Smooth muscle cell (in vitro differentiated cells): ENCODE data around the gene CLHC1. TPM values are rescaled to one million over a fixed set of nuclear protein-coding genes. Genes with fewer than 3 reads are reported as not detected.
"Not testable (repeated sequence)": the region's sequence is repeated elsewhere in the genome, so short reads cannot be mapped to it uniquely, and the experiment has no call there.

Experiments used
- DNase-seq: peaks from one replicate; lab custom pipeline; 2025; ENCODE audit not compliant: unreplicated experiment; lab: John Stamatoyannopoulos, UW
- H2AFZ ChIP-seq: fragments of 200-600 bp; sonication (generic); 2 replicates; pipeline ENCODE4 v1.6.0; 2016; ENCODE audit warnings: antibody characterized with exemption, low read depth, mild to moderate bottlenecking
- H3F3A ChIP-seq: fragments of 200-600 bp; sonication (generic); 2 replicates; pipeline ENCODE4 v1.6.0; 2017; ENCODE audit warnings: antibody characterized with exemption, low read depth
- H3K27ac ChIP-seq: fragments of 200-600 bp; sonication (generic); 2 replicates; pipeline ENCODE4 v1.5.1; 2016; ENCODE audit warnings: low read depth, mild to moderate bottlenecking
- H3K27me3 ChIP-seq: fragments of 200-600 bp; sonication (generic); 2 replicates; pipeline ENCODE4 v1.6.1; 2016; ENCODE audit warnings: low read depth, mild to moderate bottlenecking
- H3K36me3 ChIP-seq: fragments of 200-600 bp; sonication (generic); 2 replicates; pipeline ENCODE4 v1.5.1; 2016; ENCODE audit warnings: low read depth
- H3K4me1 ChIP-seq: fragments of 200-600 bp; sonication (generic); 2 replicates; pipeline ENCODE4 v1.5.1; 2016; ENCODE audit warnings: low read depth
- H3K4me2 ChIP-seq: fragments of 200-600 bp; sonication (generic); 2 replicates; pipeline ENCODE4 v1.6.0; 2016; ENCODE audit warnings: mild to moderate bottlenecking
- H3K4me3 ChIP-seq: fragments of 200-600 bp; sonication (generic); 2 replicates; pipeline ENCODE4 v1.5.1; 2016; ENCODE audit warnings: mild to moderate bottlenecking
- H3K79me2 ChIP-seq: fragments of 200-600 bp; sonication (generic); 2 replicates; pipeline ENCODE4 v1.6.0; 2016; ENCODE audit warnings: low read depth, mild to moderate bottlenecking
- H3K9ac ChIP-seq: fragments of 200-600 bp; sonication (generic); 2 replicates; pipeline ENCODE4 v1.6.0; 2016; ENCODE audit warnings: low read depth
- H3K9me3 ChIP-seq: fragments of 200-600 bp; sonication (generic); replicated peaks from 2 replicates; pipeline ENCODE4 v1.5.1; 2016; ENCODE audit warnings: low read depth
- H4K20me1 ChIP-seq: fragments of 200-600 bp; sonication (generic); 2 replicates; pipeline ENCODE4 v1.6.0; 2016; ENCODE audit warnings: low read depth
- CTCF ChIP-seq: fragments of 200-600 bp; sonication (generic); IDR thresholded peaks from 2 replicates; pipeline ENCODE4 v1.5.1; 2017; ENCODE audit warnings: borderline replicate concordance, mild to moderate bottlenecking, antibody characterized with exemption; ENCODE audit not compliant: insufficient read depth, poor library complexity, severe bottlenecking
- WGBS: methylation state at CpG from one replicate; pipeline ENCODE4 v1.1.7; 2016; ENCODE audit warnings: low lambda C conversion rate; 5-methylcytosine and 5-hydroxymethylcytosine counted together
- polyA plus RNA-seq: library from polyadenylated mRNA; unstranded; fragments of >200 nt; fragmentation: Nextera tagmentation; extraction: Ambion mirVana; gene quantifications from 2 replicates; pipeline ENCODE4 v1.2.1, GENCODE V29; 2016
- total RNA-seq: library from RNA; depleted of rRNA; stranded (reverse); fragments of >200 nt; gene quantifications from 2 replicates; pipeline ENCODE4 v1.2.3, GENCODE V29; 2014

CLHC1 gene
- total and polyA plus RNA-seq, 2 experiments from 2014 or later: 10.0 to 14.4 TPM

GRCh38 chr2:55268288-55268906 lies 36.3 kb upstream of the CLHC1 start:
- Histone ChIP-seq H3K9ac (peak overlapping the region; percentile 80), H3F3A (no peaks in the 10 kb centered on the region), H3K27ac (peak overlapping the region; percentile 57), H3K27me3 (no peaks in the 10 kb centered on the region), H3K79me2 (no peaks in the 10 kb centered on the region), H3K4me1 (peaks cover 7% of the 10 kb centered on the region), H3K4me2 (peak overlapping the region; percentile 87), H3K9me3 (no peaks in the 10 kb centered on the region), H2AFZ (peak overlapping the region; percentile 77), H3K4me3 (peak overlapping the region; percentile 76), H3K36me3 (no peaks in the 10 kb centered on the region), H4K20me1 (no peaks in the 10 kb centered on the region)
- 26% methylated on average over 13 of the region's 13 CpGs for WGBS
- TF ChIP-seq CTCF: no peak
- no peak for DNase-seq

DNA sequence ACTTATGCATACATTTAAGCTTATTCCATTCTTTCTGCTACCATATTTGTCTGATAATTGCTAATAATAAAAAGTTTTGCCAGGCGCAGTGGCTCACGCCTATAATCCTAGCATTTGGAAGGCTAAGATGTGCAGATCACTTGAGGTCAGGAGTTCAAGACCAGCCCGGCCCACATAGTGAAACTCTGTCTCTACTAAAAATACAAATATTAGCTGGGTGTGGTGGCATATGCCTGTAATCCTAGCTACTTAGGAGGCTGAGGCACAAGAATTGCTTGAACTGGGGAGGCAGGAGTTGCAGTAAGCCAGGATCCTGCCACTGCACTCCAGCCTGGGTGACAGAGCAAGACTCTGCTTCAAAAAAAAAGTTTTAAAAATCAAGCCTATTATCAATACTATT lies 27.5 kb upstream of the CLHC1 start:
- H3K27ac ChIP-seq, H4K20me1 ChIP-seq, H3K4me3 ChIP-seq, H2AFZ ChIP-seq, H3K79me2 ChIP-seq, H3K9ac ChIP-seq, H3F3A ChIP-seq, H3K4me2 ChIP-seq, DNase-seq, H3K9me3 ChIP-seq, H3K4me1 ChIP-seq, H3K27me3 ChIP-seq: not testable (repeated sequence)
- 98% methylated on average over 3 of the region's 3 CpGs for WGBS
- H3K36me3 ChIP-seq: peaks cover 12% of the 10 kb centered on the region

DNA sequence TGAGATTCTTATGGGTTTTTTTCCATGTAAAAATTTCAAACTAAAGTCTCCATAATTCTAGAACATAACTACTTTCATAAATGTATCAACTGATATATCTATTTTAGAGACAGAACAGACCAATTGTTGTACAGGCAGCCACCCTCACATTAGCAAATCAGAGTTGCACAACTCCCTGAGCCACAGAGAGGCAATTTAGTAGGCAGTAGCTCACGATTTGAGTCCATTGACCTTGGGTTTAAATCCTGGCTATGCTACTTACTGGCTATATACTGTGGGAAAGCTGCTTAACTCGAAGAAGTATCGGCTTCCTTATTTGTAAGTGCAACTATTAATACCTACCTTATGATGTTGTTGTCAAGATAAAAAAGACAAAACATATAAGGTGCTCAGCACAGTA lies 20.7 kb upstream of the CLHC1 start:
- 93% methylated on average over 3 of the region's 3 CpGs for WGBS
- Histone ChIP-seq H3K27ac (no peak overlapping the region), H4K20me1 (no peaks in the 10 kb centered on the region), H3K9ac (no peak overlapping the region), H3K36me3 (peaks cover 16% of the 10 kb centered on the region), H3K4me1 (no peaks in the 10 kb centered on the region), H3K4me2 (no peak overlapping the region), H3K9me3 (no peaks in the 10 kb centered on the region), H2AFZ (no peak overlapping the region), H3K4me3 (no peak overlapping the region), H3F3A (no peaks in the 10 kb centered on the region), H3K79me2 (no peaks in the 10 kb centered on the region), H3K27me3 (no peaks in the 10 kb centered on the region)
- no peak for TF ChIP-seq CTCF
- DNase-seq: no peak

DNA sequence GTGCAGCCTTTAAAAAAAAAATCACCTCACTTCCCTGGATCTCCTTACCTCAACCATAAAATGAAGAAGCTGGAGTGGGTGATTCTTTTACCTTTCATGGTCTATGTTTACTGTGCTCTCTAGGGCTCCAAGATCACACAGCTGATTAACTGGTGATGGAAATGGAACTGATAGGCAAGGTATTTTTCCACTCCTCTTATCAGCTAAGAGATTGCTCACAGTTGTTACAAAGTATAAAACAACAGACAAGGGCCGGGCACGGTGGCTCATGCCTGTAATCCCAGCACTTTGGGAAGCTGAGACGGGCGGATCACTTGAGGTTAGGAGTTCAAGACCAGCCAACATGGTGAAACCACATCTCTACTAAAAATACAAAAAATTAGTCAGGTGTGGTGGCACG lies 14.9 kb upstream of the CLHC1 start:
- WGBS: 86% methylated on average over 5 of the region's 5 CpGs
- DNase-seq: no peak
- H3K27me3 ChIP-seq: no peaks in the 10 kb centered on the region
- H3K4me2 ChIP-seq: no peak overlapping the region
- no peaks in the 10 kb centered on the region for H3F3A ChIP-seq
- H3K27ac ChIP-seq: no peak overlapping the region
- TF ChIP-seq CTCF: no peak
- no peak overlapping the region for H3K9ac ChIP-seq
- no peak overlapping the region for H2AFZ ChIP-seq
- no peaks in the 10 kb centered on the region for H3K4me1 ChIP-seq
- no peaks in the 10 kb centered on the region for H3K79me2 ChIP-seq
- H3K9me3 ChIP-seq: no peaks in the 10 kb centered on the region
- no peak overlapping the region for H3K4me3 ChIP-seq
- no peaks in the 10 kb centered on the region for H4K20me1 ChIP-seq
- peaks cover 20% of the 10 kb centered on the region for H3K36me3 ChIP-seq
